Activated B cell treated with CpG ODN at 0.5 μM for 24 hours (primary cell): ENCODE data around the gene GRIN3A. TPM values are rescaled to one million over a fixed set of nuclear protein-coding genes. Genes with fewer than 3 reads are reported as not detected.
"Not testable (repeated sequence)": the region's sequence is repeated elsewhere in the genome, so short reads cannot be mapped to it uniquely, and the experiment has no call there.

Experiments
- ATAC-seq: fragments of 200-7000 bp; cut with Tn5 transposase; one replicate; pipeline ENCODE4 v1.10.0; 2021; ENCODE audit warnings: low read depth, mild to moderate bottlenecking, moderate library complexity
- CTCF ChIA-PET: fragments of 350-600 bp; sonication (Branson Sonifier 250); formaldehyde crosslinking; loops from one replicate; lab custom pipeline; 2021; ENCODE audit warnings: antibody characterized with exemption; lab: Charles Lee
- POLR2A ChIA-PET: fragments of 350-600 bp; sonication (Branson Sonifier 250); formaldehyde crosslinking; loops from one replicate; lab custom pipeline; 2021; ENCODE audit warnings: antibody characterized with exemption; lab: Charles Lee
- DNase-seq: peaks from one replicate; pipeline ENCODE4 v3.0.0; 2022
- H3K27ac Mint-ChIP-seq: one replicate; pipeline ENCODE4 v1.8.0; 2020; ENCODE audit warnings: mixed read lengths
- H3K27me3 Mint-ChIP-seq: one replicate; pipeline ENCODE4 v1.8.0; 2021; ENCODE audit warnings: mixed read lengths
- H3K36me3 Mint-ChIP-seq: one replicate; pipeline ENCODE4 v1.8.0; 2021; ENCODE audit warnings: low read depth, mixed read lengths
- H3K4me1 Mint-ChIP-seq: one replicate; pipeline ENCODE4 v1.8.0; 2021; ENCODE audit warnings: mixed read lengths
- H3K4me3 Mint-ChIP-seq: one replicate; pipeline ENCODE4 v1.8.0; 2020; ENCODE audit warnings: mild to moderate bottlenecking, mixed read lengths
- H3K9me3 Mint-ChIP-seq: one replicate; pipeline ENCODE4 v1.8.0; 2020; ENCODE audit warnings: mixed read lengths
- CTCF ChIP-seq: fragments of 200-600 bp; IDR thresholded peaks from one replicate; pipeline ENCODE4 v1.8.0; 2022; ENCODE audit warnings: antibody characterized with exemption, mild to moderate bottlenecking
- intact Hi-C: fragments of 100-400 bp; cut with micrococcal nuclease; formaldehyde crosslinking; loops from one replicate; pipeline ENCODE4 v1.15.1; 2024
- total RNA-seq: library from RNA; stranded (reverse); gene quantifications from 2 replicates; pipeline ENCODE4 v1.2.3, GENCODE V29; 2022

Gene GRIN3A
- total RNA-seq, 1 donor from 2014 or later, result not detected

GRCh38 chr9:101736717-101737116 is 1.7 kb downstream of the GRIN3A start:
- Mint-ChIP-seq H3K27me3 (peaks cover 47% of the 10 kb centered on the region), H3K4me1 (no peaks in the 10 kb centered on the region), H3K4me3 (no peak overlapping the region), H3K27ac (no peak overlapping the region), H3K9me3 (no peaks in the 10 kb centered on the region), H3K36me3 (no peaks in the 10 kb centered on the region)
- no peak for TF ChIP-seq CTCF
- POLR2A ChIA-PET, result no interaction called here
- intact Hi-C loops, result no loop called here
- CTCF ChIA-PET, result no interaction called here
- DNase-seq, result no peak
- ATAC-seq, result no peak

- Mint-ChIP-seq H3K9me3 (no peaks in the 10 kb centered on the region), H3K4me1 (no peaks in the 10 kb centered on the region), H3K36me3 (no peaks in the 10 kb centered on the region), H3K27ac (no peak overlapping the region), H3K27me3 (peaks cover 9% of the 10 kb centered on the region), H3K4me3 (no peak overlapping the region)
- CTCF ChIA-PET, result no interaction called here
- ATAC-seq, result no peak
- DNase-seq, result no peak
- TF ChIP-seq CTCF, result no peak
- POLR2A ChIA-PET, result no interaction called here
- intact Hi-C loops, result no loop called here
Observed at GRCh38 chr9:101731429-101731828, 7.0 kb downstream of the GRIN3A start.

- H3K27ac Mint-ChIP-seq, result no peak overlapping the region
- intact Hi-C loops, result loop anchor here (5.0 kb wide), 1 partner anchor 126 kb away; no protein-coding TSS in a partner anchor
- no peak for TF ChIP-seq CTCF
- no peaks in the 10 kb centered on the region for H3K9me3 Mint-ChIP-seq
- no peak overlapping the region for H3K4me3 Mint-ChIP-seq
- no peak for ATAC-seq
- H3K4me1 Mint-ChIP-seq, result no peaks in the 10 kb centered on the region
- H3K36me3 Mint-ChIP-seq, result no peaks in the 10 kb centered on the region
- no peak for DNase-seq
- POLR2A ChIA-PET, result no interaction called here
- no peaks in the 10 kb centered on the region for H3K27me3 Mint-ChIP-seq
- CTCF ChIA-PET, result interaction anchor here (0.9 kb wide), 1 partner anchor 15 kb away, joined by 3 read pairs; no protein-coding TSS in a partner anchor
Observed at GRCh38 chr9:101727612-101728524, 10.6 kb downstream of the GRIN3A start.

- H3K27ac Mint-ChIP-seq, CTCF ChIA-PET, H3K4me1 Mint-ChIP-seq, intact Hi-C loops, POLR2A ChIA-PET, H3K27me3 Mint-ChIP-seq, H3K9me3 Mint-ChIP-seq, H3K4me3 Mint-ChIP-seq, H3K36me3 Mint-ChIP-seq, ATAC-seq, DNase-seq: not testable (repeated sequence)
Observed at GRCh38 chr9:101724271-101724670, 14.2 kb downstream of the GRIN3A start.

- no peaks in the 10 kb centered on the region for H3K27me3 Mint-ChIP-seq
- H3K27ac Mint-ChIP-seq, result no peak overlapping the region
- intact Hi-C loops, result no loop called here
- ATAC-seq, result no peak
- no peaks in the 10 kb centered on the region for H3K4me1 Mint-ChIP-seq
- H3K36me3 Mint-ChIP-seq, result no peaks in the 10 kb centered on the region
- TF ChIP-seq CTCF, result no peak
- POLR2A ChIA-PET, result no interaction called here
- H3K9me3 Mint-ChIP-seq, result no peaks in the 10 kb centered on the region
- H3K4me3 Mint-ChIP-seq, result no peak overlapping the region
- CTCF ChIA-PET, result no interaction called here
- no peak for DNase-seq
Observed at GRCh38 chr9:101718192-101718591, 20.3 kb downstream of the GRIN3A start.
